GM11168 (cell line): ENCODE measurements around the gene RNF148.

Source experiments
- in situ Hi-C: fragments of 300-500 bp; cut with MboI; formaldehyde crosslinking; loops from one replicate; pipeline ENCODE4 v1.12.0; 2022; ENCODE audit warnings: low sequenced_read_pairs; ENCODE audit not compliant: unreplicated experiment

The RNF148 gene, protein sequence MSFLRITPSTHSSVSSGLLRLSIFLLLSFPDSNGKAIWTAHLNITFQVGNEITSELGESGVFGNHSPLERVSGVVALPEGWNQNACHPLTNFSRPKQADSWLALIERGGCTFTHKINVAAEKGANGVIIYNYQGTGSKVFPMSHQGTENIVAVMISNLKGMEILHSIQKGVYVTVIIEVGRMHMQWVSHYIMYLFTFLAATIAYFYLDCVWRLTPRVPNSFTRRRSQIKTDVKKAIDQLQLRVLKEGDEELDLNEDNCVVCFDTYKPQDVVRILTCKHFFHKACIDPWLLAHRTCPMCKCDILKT

GRCh38 chr7:122702872-122703510, at the start of gene RNF148:
TSS of gene RNF148 (minus strand) at chr7:122702922. CDS start at chr7:122702750, 172 bp downstream.
- in situ Hi-C loops = no loop called here

- in situ Hi-C loops = no loop called here
These were observed 47.7 kb upstream of the RNF148 start for GRCh38 chr7:122750389-122750788.

DNA sequence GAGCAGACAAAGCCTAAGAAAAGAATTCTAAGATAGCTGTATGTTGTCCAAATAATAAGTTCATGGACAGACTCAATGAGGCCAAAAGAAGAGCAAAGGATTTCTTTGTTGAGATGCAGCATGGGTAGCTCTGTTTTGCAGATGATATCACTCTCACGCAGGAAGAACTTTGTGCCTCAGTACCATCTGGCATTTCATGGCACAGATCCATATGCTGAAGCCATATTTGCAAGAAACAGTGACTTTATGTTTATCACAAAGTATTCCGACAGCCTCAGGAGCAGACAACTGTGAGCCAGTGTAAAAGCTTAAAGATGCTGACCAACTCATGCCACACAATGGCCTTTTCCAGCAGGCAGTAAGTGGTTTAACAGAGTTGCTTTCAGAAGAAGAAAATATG, 45.5 kb upstream of the RNF148 start:
- in situ Hi-C loops = no loop called here

- in situ Hi-C loops = no loop called here
These were observed 44.2 kb upstream of the RNF148 start for GRCh38 chr7:122746948-122747347.

DNA sequence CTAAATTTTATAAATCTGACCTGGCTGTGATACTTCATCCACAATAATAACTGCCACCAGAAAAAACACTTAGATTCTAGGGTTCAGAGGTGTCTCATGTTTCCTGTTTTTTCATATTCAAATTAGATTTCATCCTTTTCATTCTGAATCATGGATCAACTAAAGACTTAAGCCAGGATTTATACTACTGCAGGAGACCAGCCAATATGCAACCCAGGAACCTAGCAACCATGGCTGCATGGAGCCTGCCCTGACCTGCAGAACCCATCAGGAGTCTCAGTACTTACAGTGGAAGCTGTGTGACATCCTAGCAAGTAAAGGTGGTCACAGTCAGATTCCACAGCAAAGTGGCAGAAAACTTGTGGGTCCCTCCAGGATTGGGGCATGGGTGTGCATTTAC, 40.5 kb upstream of the RNF148 start:
- in situ Hi-C loops = no loop called here

GRCh38 chr7:122738947-122739346, 36.2 kb upstream of the RNF148 start:
- in situ Hi-C loops = no loop called here

DNA sequence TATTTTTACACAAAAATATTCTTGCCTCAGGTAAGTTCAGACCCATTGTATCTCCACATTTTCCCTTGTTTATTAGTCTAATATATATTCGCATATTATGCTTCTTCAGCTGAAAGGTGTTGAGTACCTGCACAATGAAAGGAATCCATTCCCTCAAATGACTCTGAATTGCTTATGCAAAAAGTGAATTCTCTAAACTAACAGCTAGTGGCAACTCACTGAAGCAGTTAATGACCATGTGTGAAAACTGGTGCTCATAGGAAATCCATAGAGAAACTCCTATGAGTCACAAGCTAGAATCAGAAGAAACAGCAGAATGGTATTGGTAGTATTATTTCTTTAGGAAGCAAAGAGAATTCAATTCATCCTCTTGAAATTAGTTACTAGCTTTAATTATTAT, 33.5 kb upstream of the RNF148 start:
- in situ Hi-C loops = no loop called here

DNA sequence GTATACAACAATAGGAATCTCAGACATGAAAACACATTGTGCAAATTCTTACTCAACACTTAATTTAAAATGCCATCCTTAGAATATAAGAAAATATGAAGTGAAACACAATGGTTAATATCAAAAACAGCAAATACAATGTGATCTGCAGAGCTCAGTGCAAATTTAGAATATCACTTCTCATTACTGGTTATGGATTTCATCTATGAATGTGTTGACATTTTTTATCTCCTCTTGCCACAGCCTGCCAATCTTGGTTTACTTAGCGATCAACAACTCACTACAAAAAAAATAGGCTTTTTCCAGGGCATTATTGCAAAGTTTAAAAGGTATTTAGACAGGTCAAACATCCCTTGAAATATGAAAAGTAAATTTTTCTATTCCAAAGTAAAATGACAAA, 25.0 kb upstream of the RNF148 start:
- in situ Hi-C loops = no loop called here

- in situ Hi-C loops = no loop called here
These were observed 24.6 kb upstream of the RNF148 start for GRCh38 chr7:122727354-122727753.

DNA sequence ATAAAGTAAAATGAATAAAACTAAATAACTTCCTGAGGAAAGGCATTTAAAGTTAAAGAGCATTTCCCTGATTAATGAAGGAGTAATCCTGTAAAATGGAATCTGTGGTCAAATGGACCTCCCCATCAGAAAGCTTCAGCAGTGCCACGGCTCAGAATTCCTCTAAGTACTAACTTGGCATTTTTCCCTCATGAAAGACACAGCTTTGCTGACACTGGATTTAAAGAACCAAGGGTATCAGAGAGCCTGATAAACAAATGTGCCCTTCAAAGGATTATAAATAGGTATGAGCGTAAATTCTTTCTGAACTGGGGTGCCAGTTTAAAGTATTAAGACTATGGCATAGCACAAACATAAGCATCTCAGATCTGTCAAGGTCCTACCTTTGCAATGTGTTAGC, 24.2 kb upstream of the RNF148 start:
- in situ Hi-C loops = no loop called here

DNA sequence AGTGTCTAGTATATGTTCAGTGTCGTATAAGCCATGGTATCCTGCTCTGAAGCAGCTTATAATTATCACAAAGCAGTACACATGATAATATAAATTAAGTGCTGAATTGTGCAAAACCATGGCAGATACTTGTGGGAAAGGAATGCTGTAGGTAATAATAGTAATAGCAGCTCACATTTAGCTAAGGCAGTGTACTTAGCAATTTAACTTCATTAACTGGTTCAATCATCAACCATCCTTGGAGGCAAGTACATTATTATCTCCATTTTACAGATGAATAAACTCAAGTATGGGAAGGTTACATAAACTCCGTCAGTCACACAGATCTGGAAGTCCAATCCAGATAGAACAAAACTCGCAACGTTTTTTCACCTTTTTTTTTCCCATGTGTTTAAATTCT, 21.6 kb upstream of the RNF148 start:
- in situ Hi-C loops = no loop called here

DNA sequence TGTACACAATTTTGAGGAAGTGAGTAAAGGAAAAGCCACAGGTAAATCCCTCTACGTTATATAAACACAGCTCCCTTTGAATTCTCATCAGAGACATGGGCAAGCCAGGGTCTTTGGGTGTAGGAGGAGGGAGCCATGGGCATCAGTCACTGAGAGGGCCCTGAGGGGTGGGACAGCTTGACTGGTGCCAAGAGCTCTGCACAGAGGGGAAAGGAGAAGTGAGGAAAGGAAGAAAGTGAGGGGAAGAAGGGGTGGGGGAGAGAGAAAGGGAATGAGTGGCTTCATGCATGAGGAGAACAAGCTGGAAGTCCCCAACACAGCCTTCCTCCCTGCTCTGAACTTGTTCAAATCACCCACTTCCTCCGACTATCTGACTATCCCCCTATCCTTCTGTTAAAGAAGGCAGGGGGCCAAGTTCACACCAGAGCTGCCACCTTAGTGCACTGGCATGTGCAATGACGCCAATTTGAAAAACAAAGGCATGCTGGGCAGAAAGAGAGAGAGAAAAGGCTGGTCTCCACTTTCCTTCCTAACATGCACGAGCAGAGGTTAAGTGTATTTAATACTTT, 16.4 kb upstream of the RNF148 start:
- in situ Hi-C loops = no loop called here

GRCh38 chr7:122717356-122718089, 14.8 kb upstream of the RNF148 start:
- in situ Hi-C loops = no loop called here

DNA sequence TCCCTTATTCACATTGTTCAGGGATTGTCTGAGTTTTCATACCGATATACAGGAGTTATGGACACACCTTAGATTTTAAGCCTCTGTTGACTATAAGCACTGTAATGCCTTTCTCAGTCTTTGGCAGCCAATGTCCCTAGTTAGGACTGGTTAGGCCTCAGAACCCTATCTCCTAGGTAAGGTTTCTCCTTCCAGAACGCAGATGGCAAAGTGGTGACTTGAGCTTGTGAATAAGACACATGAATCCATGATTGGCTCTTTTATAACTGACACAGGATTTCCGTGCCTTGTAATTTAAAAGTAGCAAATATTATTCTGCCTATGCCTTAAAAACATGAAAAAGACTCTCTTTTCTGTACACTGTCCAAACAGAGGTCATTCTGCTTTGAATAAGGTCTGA, 12.5 kb upstream of the RNF148 start:
- in situ Hi-C loops = no loop called here

GRCh38 chr7:122710916-122711315, 8.2 kb upstream of the RNF148 start:
- in situ Hi-C loops = no loop called here

- in situ Hi-C loops = no loop called here
These were observed 7.4 kb upstream of the RNF148 start for GRCh38 chr7:122709930-122710646.

DNA sequence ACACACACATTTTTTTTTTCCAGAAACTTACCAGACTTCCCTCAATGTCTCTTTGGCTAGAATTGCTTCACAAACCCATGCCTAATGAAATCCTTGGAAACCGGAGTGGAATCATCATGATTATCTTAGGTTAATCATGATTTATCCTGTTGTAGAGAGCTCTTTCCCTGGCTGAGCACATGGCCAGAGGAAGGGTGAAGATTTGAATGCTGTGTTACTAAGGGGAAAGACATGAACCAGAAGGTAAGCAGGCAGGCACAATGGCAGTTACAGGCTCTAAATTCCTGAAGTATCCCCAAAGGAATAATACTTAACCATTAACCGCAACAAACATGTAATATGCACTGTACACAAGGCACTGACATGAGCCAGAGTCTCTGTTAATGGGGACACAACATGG, 4.1 kb upstream of the RNF148 start:
- in situ Hi-C loops = no loop called here

DNA sequence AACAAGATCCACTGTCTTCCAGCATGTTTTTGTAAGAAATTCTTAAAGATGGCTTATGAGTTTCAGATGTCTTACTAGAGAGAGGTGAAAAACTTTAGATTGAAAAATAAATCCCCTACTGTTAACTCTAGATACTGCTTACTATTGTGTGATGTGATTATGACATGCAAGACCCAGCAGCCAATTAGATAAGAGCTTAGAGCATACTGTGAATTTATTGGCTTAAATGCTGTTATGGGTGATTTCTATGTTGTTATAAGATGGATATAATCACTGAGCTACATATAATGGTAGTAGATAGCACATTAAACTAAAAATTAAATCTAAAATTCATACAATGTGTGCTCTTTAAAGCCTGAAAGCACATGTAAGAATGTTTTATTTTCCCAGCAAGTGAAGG, 3.7 kb downstream of the RNF148 start, which contains the start of gene RNF133:
TSS of gene RNF133 (minus strand) at position 101 of the 400 bp plus-strand sequence. CDS start 199 bp downstream, outside the sequence.
- in situ Hi-C loops = no loop called here

DNA sequence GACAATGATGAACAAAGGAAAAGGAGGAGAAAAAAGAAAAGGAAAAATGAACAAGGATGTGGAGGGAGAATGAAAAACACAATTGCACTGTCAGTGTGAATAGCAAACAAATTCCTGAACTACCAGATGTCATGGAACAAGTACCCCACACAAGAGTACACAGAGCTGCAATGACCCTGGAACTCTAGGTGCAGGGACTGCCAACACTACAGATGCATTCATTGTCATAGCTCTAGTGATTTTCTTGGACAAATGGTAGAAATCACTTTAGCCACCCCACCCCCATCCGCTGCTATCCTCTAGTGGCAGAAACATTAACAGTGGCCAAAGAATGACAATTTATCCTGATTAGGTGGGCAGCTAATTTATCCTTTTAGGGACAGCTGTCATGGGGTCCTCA, 6.9 kb downstream of the RNF148 start:
- in situ Hi-C loops = no loop called here

GRCh38 chr7:122694697-122695096, 8.0 kb downstream of the RNF148 start:
- in situ Hi-C loops = no loop called here
